IMR-90 (cell line): Measurements from ENCODE around the gene USP24. TPM values are rescaled to one million over a fixed set of nuclear protein-coding genes. Genes with fewer than 3 reads are reported as not detected.

ENCODE experiments used
- ATAC-seq: fragments of 200-7000 bp; cut with Tn5 transposase; 2 replicates; pipeline ENCODE4 v1.9.1; 2020; ENCODE audit warnings: low read depth, mild to moderate bottlenecking, moderate library complexity
- BruUV-seq: library from RNA; stranded (reverse); fragments of 400-500 nt; replicated peaks from 2 replicates; lab custom pipeline; 2021; lab: Mats Ljungman, UMichigan
- CTCF ChIA-PET: fragments of 300-600 bp; formaldehyde crosslinking; extraction: SDS; loops from one replicate; lab custom pipeline; 2021; ENCODE audit warnings: antibody characterized with exemption; lab: Yijun Ruan, JAX
- POLR2A ChIA-PET: fragments of 300-600 bp; sonication (Branson Sonifier 250); formaldehyde crosslinking; loops from one replicate; lab custom pipeline; 2022; ENCODE audit warnings: antibody characterized with exemption; ENCODE audit not compliant: unreplicated experiment; lab: Charles Lee
- DNase-seq: peaks from one replicate; pipeline ENCODE4 v3.0.0; 2013
- H2AFZ ChIP-seq: replicated peaks from 2 replicates; pipeline ENCODE3; 2013; ENCODE audit warnings: low read length, mild to moderate bottlenecking; ENCODE audit not compliant: poor library complexity
- H2AK5ac ChIP-seq: 2 replicates; pipeline ENCODE4 v1.6.1; 2013; ENCODE audit warnings: low read depth, low read length, inconsistent platforms
- H2AK9ac ChIP-seq: replicated peaks from 2 replicates; pipeline ENCODE3; 2013; ENCODE audit warnings: mild to moderate bottlenecking, low read depth, low read length, moderate library complexity; ENCODE audit not compliant: poor library complexity
- H2BK120ac ChIP-seq: 2 replicates; pipeline ENCODE4 v1.6.1; 2013; ENCODE audit warnings: low read depth, low read length, inconsistent platforms
- H2BK15ac ChIP-seq: 3 replicates; pipeline ENCODE4 v1.6.1; 2013; ENCODE audit warnings: low read depth, low read length, inconsistent platforms
- H2BK20ac ChIP-seq: 2 replicates; pipeline ENCODE4 v1.6.1; 2013; ENCODE audit warnings: low read depth, mild to moderate bottlenecking, inconsistent platforms, low read length, moderate library complexity
- H2BK5ac ChIP-seq: 2 replicates; pipeline ENCODE4 v1.6.1; 2013; ENCODE audit warnings: mild to moderate bottlenecking, low read depth, low read length, inconsistent platforms; ENCODE audit not compliant: poor library complexity, severe bottlenecking
- H3K14ac ChIP-seq: replicated peaks from 2 replicates; pipeline ENCODE4 v1.6.1; 2013; ENCODE audit warnings: low read depth, low read length, inconsistent platforms
- H3K18ac ChIP-seq: 2 replicates; pipeline ENCODE4 v1.6.1; 2013; ENCODE audit warnings: low read depth, low read length, control low read depth
- H3K23ac ChIP-seq: 2 replicates; pipeline ENCODE4 v1.6.1; 2013; ENCODE audit warnings: low read depth, low read length, inconsistent platforms
- H3K27ac ChIP-seq: 2 replicates; pipeline ENCODE4 v1.5.1; 2013; ENCODE audit warnings: mild to moderate bottlenecking, control low read depth, low read length; ENCODE audit not compliant: insufficient read depth
- H3K27me3 ChIP-seq: 2 replicates; pipeline ENCODE4 v1.6.1; 2013; ENCODE audit warnings: low read length; ENCODE audit not compliant: control insufficient read depth, insufficient read depth
- H3K36me3 ChIP-seq: 2 replicates; pipeline ENCODE4 v1.6.1; 2013; ENCODE audit warnings: low read length, mixed read lengths; ENCODE audit not compliant: control insufficient read depth, insufficient read depth
- H3K4ac ChIP-seq: 2 replicates; pipeline ENCODE4 v1.6.1; 2013; ENCODE audit warnings: low read depth, low read length, inconsistent platforms
- H3K4me1 ChIP-seq: 2 replicates; pipeline ENCODE4 v1.6.1; 2013; ENCODE audit warnings: low read length, mixed read lengths; ENCODE audit not compliant: control insufficient read depth, insufficient read depth
- H3K4me2 ChIP-seq: 2 replicates; pipeline ENCODE4 v1.6.1; 2013; ENCODE audit warnings: low read depth, mild to moderate bottlenecking, control low read depth, low read length, moderate library complexity
- H3K4me3 ChIP-seq: 2 replicates; pipeline ENCODE4 v1.5.1; 2013; ENCODE audit warnings: low read depth, mild to moderate bottlenecking, control low read depth, low read length, moderate library complexity; ENCODE audit not compliant: insufficient read depth
- H3K56ac ChIP-seq: 2 replicates; pipeline ENCODE4 v1.6.1; 2013; ENCODE audit warnings: low read length, inconsistent platforms; ENCODE audit not compliant: insufficient read depth; ENCODE audit errors: extremely low read depth
- H3K79me1 ChIP-seq, 2 experiments: 2 replicates each; pipeline ENCODE4 v1.6.1; 2013; ENCODE audit warnings: low read length in 2 of 2, inconsistent platforms in 1 of 2, low read depth in 1 of 2
- H3K9ac ChIP-seq: 2 replicates; pipeline ENCODE4 v1.6.1; 2013; ENCODE audit warnings: low read depth, low read length, control low read depth
- H3K9me1 ChIP-seq: 2 replicates; pipeline ENCODE4 v1.6.1; 2013; ENCODE audit warnings: low read length, inconsistent platforms; ENCODE audit not compliant: insufficient read depth
- H3K9me3 ChIP-seq: 2 replicates; pipeline ENCODE4 v1.6.1; 2013; ENCODE audit warnings: low read length; ENCODE audit not compliant: control insufficient read depth, insufficient read depth
- H4K20me1 ChIP-seq: 2 replicates; pipeline ENCODE4 v1.6.1; 2013; ENCODE audit warnings: low read length, inconsistent platforms; ENCODE audit not compliant: insufficient read depth
- H4K5ac ChIP-seq: 2 replicates; pipeline ENCODE4 v1.6.1; 2013; ENCODE audit warnings: mild to moderate bottlenecking, low read depth, low read length, control low read depth
- H4K8ac ChIP-seq, 2 experiments: 2 replicates each; pipeline ENCODE4 v1.6.1; 2013; ENCODE audit warnings: low read depth in 2 of 2, low read length in 2 of 2, control low read depth in 1 of 2, inconsistent platforms in 1 of 2
- H4K91ac ChIP-seq: 2 replicates; pipeline ENCODE4 v1.6.1; 2013; ENCODE audit warnings: low read depth, low read length, inconsistent platforms; ENCODE audit not compliant: insufficient read depth
- MAFK ChIP-seq: IDR thresholded peaks from 2 replicates; pipeline ENCODE4 v1.6.1; 2012; ENCODE audit warnings: low read depth, low read length, improper control_type of control experiment
- NFE2L2 ChIP-seq: fragments of 150-350 bp; IDR thresholded peaks from 2 replicates; pipeline ENCODE4 v1.6.1; 2016; ENCODE audit warnings: low read depth, mild to moderate bottlenecking, low read length
- WGBS, 2 experiments: methylation state at CpG; one replicate each; pipeline versions ENCODE4 v1.1.5 to v1.1.7; 2013; ENCODE audit warnings: missing lambda C conversion rate in 2 of 2; ENCODE audit not compliant: insufficient read length in 1 of 2; ENCODE audit errors: extremely low coverage in 2 of 2; 5-methylcytosine and 5-hydroxymethylcytosine counted together
- dilution Hi-C: fragments of 300-500 bp; cut with HindIII; formaldehyde crosslinking; loops from one replicate; pipeline ENCODE4 v1.14.3; 2018; ENCODE audit warnings: low sequenced_read_pairs; ENCODE audit not compliant: unreplicated experiment
- in situ Hi-C: fragments of 300-500 bp; cut with MboI; formaldehyde crosslinking; loops from 3 replicates; pipeline ENCODE4 v1.14.3; 2019; ENCODE audit warnings: low sequenced_read_pairs, inconsistent platforms, mixed read lengths
- intact Hi-C: fragments of 100-400 bp; cut with micrococcal nuclease; formaldehyde crosslinking; loops from 2 replicates; pipeline ENCODE4 v1.10.0; 2022
- polyA plus RNA-seq, 3 experiments: library from polyadenylated mRNA; depleted of rRNA; stranded (reverse); fragments of >200 nt; gene quantifications; 2 replicates each; pipeline ENCODE4 v1.2.3, GENCODE V29; 2012; ENCODE audit warnings: low replicate concordance in 1 of 3
- total RNA-seq: library from RNA; depleted of rRNA; stranded (reverse); fragments of >200 nt; gene quantifications from 2 replicates; pipeline ENCODE4 v1.2.3, GENCODE V29; 2012

The USP24 gene
- total and polyA plus RNA-seq, 2 of the 4 experiments (the other 2 are of a cell fraction), result 8.4 to 36.7 TPM

- in situ Hi-C loops (no loop called here), dilution Hi-C loops (no loop called here), intact Hi-C loops (loop anchor here (5.0 kb wide), 1 partner anchor 37 kb away; no protein-coding TSS in a partner anchor)
- no peak overlapping the region for H4K91ac ChIP-seq
- no peak overlapping the region for H2BK120ac ChIP-seq
- peaks cover 14% of the 10 kb centered on the region for H3K9me1 ChIP-seq
- no peak for DNase-seq
- H2AFZ ChIP-seq, result no peak overlapping the region
- TF ChIP-seq NFE2L2, result no peak
- no peak for TF ChIP-seq MAFK
- H2BK15ac ChIP-seq, result no peak overlapping the region
- H3K4me1 ChIP-seq, result peaks cover 5% of the 10 kb centered on the region
- peaks cover 0 to 32% of the 10 kb centered on the region in 2 experiments; a peak in 2 of 4 replicates for H3K79me1 ChIP-seq
- no peak overlapping the region for H3K27ac ChIP-seq
- H2BK5ac ChIP-seq, result no peak overlapping the region
- H3K23ac ChIP-seq, result 0 out of 2 replicates have a peak overlapping the region, but pooled peaks have one; percentile 8
- no peaks in the 10 kb centered on the region for H3K27me3 ChIP-seq
- H3K18ac ChIP-seq, result no peak overlapping the region
- H4K5ac ChIP-seq, result no peak overlapping the region
- ChIA-PET CTCF (no interaction called here), POLR2A (no interaction called here)
- H3K4ac ChIP-seq, result no peak overlapping the region
- ATAC-seq, result no peak
- no peak overlapping the region for H3K56ac ChIP-seq
- 100% methylated on average over 2 of the region's 5 CpGs; no CpG with 5 or more reads in 1 of the 2 experiments for WGBS, 2 experiments
- no peak overlapping the region for H4K8ac ChIP-seq
- no peak overlapping the region for H3K14ac ChIP-seq
- H3K4me2 ChIP-seq, result no peak overlapping the region
- H3K4me3 ChIP-seq, result no peak overlapping the region
- H2AK9ac ChIP-seq, result no peak overlapping the region
- H2AK5ac ChIP-seq, result no peak overlapping the region
- no peaks in the 10 kb centered on the region for H3K9me3 ChIP-seq
- no peak overlapping the region for H3K9ac ChIP-seq
- H3K36me3 ChIP-seq, result peaks cover 45% of the 10 kb centered on the region
- no TSS peak for BruUV-seq
- no peak overlapping the region for H2BK20ac ChIP-seq
- peaks cover 3% of the 10 kb centered on the region; the same call in 1 of the 2 replicates for H4K20me1 ChIP-seq
Measured at GRCh38 chr1:55124470-55124869, 90.7 kb downstream of the USP24 start.
